HFFc6 (cell line): ENCODE measurements around the gene MIGA2. TPM values are rescaled to one million over a fixed set of nuclear protein-coding genes. Genes with fewer than 3 reads are reported as not detected.

Source experiments
- DNase-seq: peaks from one replicate; pipeline ENCODE4 v3.0.0-alpha.2; 2018
- H3K27ac Mint-ChIP-seq: 2 replicates; pipeline ENCODE4 v1.8.0; 2020; ENCODE audit warnings: mild to moderate bottlenecking, mixed read lengths
- H3K27me3 Mint-ChIP-seq: 2 replicates; pipeline ENCODE4 v1.8.0; 2021; ENCODE audit warnings: mild to moderate bottlenecking, moderate library complexity, mixed read lengths; ENCODE audit not compliant: insufficient read depth
- H3K36me3 Mint-ChIP-seq: 2 replicates; pipeline ENCODE4 v1.8.0; 2021; ENCODE audit warnings: low read depth, mixed read lengths
- H3K4me1 Mint-ChIP-seq: 2 replicates; pipeline ENCODE4 v1.8.0; 2020; ENCODE audit warnings: low read depth, mixed read lengths
- H3K4me3 Mint-ChIP-seq: 2 replicates; pipeline ENCODE4 v1.8.0; 2020; ENCODE audit warnings: mild to moderate bottlenecking, moderate library complexity, mixed read lengths
- H3K9me3 Mint-ChIP-seq: 2 replicates; pipeline ENCODE4 v1.8.0; 2020; ENCODE audit warnings: mild to moderate bottlenecking, mixed read lengths
- long read RNA-seq: library from polyadenylated mRNA; unstranded; transcript quantifications from one replicate; pipeline ENCODE4 v2.0.0, GENCODE V29; 2019
- total RNA-seq, 6 experiments: library from RNA; stranded (reverse); fragmentation: NEBNext Ultra II Directional; extraction: Animal tissue kit (Norgen Biotek cat#: 25700); gene quantifications; 2 replicates in 1 of 6; 3 replicates in 5 of 6; pipeline ENCODE4 v1.2.3, GENCODE V29; 2021
- TF ChIP-seq, protein P1 (sequence below): fragments of 200-600 bp; sonication (generic); IDR thresholded peaks from 2 replicates; pipeline ENCODE4 v1.5.0; 2021; ENCODE audit warnings: antibody characterized with exemption, mild to moderate bottlenecking

Gene MIGA2, protein sequence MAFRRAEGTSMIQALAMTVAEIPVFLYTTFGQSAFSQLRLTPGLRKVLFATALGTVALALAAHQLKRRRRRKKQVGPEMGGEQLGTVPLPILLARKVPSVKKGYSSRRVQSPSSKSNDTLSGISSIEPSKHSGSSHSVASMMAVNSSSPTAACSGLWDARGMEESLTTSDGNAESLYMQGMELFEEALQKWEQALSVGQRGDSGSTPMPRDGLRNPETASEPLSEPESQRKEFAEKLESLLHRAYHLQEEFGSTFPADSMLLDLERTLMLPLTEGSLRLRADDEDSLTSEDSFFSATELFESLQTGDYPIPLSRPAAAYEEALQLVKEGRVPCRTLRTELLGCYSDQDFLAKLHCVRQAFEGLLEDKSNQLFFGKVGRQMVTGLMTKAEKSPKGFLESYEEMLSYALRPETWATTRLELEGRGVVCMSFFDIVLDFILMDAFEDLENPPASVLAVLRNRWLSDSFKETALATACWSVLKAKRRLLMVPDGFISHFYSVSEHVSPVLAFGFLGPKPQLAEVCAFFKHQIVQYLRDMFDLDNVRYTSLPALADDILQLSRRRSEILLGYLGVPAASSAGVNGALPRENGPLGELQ
- total RNA-seq: 10 to 100 TPM; 20.2 to 30.2 (median 22.2) TPM
- long read RNA-seq, partial matches to known transcripts: 5 of 13 reads
- long read RNA-seq, other reads (novel, unspliced or antisense): 6 of 13 reads

DNA sequence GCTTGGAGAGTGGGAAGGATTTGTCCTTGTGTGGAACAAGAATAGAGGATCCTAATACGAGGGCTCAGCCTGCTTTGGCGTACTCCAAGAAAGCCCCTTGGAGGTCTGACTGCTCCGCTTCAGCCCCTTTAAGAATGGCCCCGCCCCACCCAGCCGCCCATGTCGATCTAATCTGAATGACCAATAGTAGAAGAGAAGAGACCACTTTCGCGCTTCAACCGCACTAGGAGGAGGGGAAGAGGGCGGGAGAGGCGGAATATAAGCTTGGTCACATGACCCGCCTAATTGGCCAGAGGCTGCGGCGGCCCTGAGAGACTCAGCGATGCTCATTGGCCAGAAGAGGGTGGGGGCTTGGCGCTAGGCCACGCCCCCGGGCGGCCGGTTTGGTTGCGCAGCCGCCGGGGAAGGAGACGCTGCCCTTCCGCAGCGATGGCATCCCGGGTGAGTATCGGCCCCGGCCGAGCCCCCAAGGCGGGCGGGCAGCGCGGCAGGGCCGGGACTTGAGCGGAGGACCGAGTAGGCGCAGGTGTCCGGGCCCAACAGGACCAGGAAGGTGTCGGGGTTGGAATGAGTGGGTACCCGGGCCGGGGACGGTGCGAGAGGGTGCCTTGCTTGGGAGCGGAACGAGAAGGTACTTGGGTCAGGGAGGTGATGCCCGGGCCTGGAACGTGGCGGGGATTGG lies at the start of gene MIGA2:
Gene MIGA2 (plus strand): TSS at position 386 of the 682 bp plus-strand sequence. CDS start 3,969 bp downstream, outside the sequence.
- Mint-ChIP-seq H3K4me3 (peak within 1 kb of the TSS; percentile 96), H3K27ac (peak within 1 kb of the TSS; percentile 79)
- TF ChIP-seq, protein P1, sequence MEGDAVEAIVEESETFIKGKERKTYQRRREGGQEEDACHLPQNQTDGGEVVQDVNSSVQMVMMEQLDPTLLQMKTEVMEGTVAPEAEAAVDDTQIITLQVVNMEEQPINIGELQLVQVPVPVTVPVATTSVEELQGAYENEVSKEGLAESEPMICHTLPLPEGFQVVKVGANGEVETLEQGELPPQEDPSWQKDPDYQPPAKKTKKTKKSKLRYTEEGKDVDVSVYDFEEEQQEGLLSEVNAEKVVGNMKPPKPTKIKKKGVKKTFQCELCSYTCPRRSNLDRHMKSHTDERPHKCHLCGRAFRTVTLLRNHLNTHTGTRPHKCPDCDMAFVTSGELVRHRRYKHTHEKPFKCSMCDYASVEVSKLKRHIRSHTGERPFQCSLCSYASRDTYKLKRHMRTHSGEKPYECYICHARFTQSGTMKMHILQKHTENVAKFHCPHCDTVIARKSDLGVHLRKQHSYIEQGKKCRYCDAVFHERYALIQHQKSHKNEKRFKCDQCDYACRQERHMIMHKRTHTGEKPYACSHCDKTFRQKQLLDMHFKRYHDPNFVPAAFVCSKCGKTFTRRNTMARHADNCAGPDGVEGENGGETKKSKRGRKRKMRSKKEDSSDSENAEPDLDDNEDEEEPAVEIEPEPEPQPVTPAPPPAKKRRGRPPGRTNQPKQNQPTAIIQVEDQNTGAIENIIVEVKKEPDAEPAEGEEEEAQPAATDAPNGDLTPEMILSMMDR: no peak

DNA sequence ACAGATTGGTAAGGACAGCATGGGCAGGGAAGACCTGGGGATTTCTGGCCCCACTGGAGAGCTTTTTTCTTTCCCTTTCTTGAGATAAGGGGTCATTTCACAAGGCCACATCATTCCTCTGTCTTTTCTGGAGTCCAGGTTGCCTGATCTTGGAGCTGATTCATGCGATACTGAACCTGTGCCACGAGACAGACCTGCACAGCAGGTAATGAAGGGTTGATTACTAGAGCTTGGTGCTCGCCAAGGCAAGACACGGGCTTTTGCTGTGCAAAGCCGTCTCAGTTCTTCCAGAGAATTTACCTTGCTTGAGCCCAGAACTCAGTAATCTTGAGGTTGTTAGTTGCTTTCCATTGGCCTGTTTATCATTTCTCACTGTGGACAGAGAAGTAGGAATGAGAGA lies 49.8 kb upstream of the MIGA2 start:
- peak overlapping the region; percentile 73; the same call in 1 of the 2 replicates for H3K27ac Mint-ChIP-seq
- no peaks in the 10 kb centered on the region for H3K27me3 Mint-ChIP-seq
- no peak for DNase-seq
- no peaks in the 10 kb centered on the region for H3K9me3 Mint-ChIP-seq
- TF ChIP-seq, protein P1: no peak
- H3K4me3 Mint-ChIP-seq: no peak overlapping the region
- peaks cover 22% of the 10 kb centered on the region for H3K4me1 Mint-ChIP-seq
- H3K36me3 Mint-ChIP-seq: peaks cover 53% of the 10 kb centered on the region

More for the DNA sequence above, at the start of gene MIGA2:
- Mint-ChIP-seq H3K4me1 (peaks cover 24% of the 10 kb centered on the region), H3K27me3 (peaks cover 1% of the 10 kb centered on the region; the same call in 1 of the 2 replicates), H3K9me3 (no peaks in the 10 kb centered on the region), H3K36me3 (peaks cover 5% of the 10 kb centered on the region; the same call in 1 of the 2 replicates)
- peak; percentile 98 for DNase-seq

DNA sequence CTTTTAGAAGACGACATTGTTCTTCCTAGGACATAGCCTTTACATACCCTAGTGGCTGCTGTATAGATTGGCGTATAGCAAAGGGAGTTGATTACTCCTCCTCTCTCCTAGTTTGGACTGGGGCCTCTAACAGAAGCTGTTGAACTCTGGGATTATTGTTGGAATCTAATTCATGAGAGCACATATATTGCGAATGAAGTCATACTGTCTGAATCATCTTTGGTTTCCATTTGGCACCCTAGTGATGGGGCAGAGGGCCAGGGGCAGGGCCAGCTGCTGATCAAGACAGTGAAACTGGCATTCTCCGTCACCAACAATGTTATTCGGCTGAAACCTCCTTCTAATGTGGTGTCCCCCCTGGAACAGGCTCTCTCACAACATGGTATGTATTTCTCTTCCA lies 48.6 kb upstream of the MIGA2 start:
- no peaks in the 10 kb centered on the region for H3K9me3 Mint-ChIP-seq
- peak; percentile 79 for DNase-seq
- no peaks in the 10 kb centered on the region for H3K27me3 Mint-ChIP-seq
- peak overlapping the region; percentile 73 for H3K27ac Mint-ChIP-seq
- peaks cover 47% of the 10 kb centered on the region for H3K36me3 Mint-ChIP-seq
- TF ChIP-seq, protein P1: peak; percentile 29; the same call in 1 of the 2 replicates
- peak overlapping the region; percentile 47; the same call in 1 of the 2 replicates for H3K4me3 Mint-ChIP-seq
- peaks cover 22% of the 10 kb centered on the region for H3K4me1 Mint-ChIP-seq

DNA sequence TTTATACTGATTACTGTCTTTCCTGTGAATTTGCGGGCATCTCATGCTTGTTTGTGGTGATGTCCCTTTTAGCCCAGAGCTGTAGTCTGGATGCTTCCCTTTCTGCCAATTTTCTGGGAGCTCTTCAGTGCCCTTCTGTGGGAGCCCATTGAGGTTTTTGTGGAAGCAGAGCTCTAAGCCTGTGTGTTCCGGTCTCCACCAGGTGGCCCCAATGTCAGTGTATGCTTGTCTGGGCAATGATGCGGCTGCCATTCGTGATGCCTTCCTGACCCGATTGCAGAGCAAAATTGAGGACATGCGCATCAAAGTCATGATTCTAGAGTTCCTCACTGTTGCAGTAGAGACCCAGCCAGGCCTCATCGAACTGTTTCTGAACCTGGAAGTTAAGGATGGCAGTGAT lies 43.4 kb upstream of the MIGA2 start:
- Mint-ChIP-seq H3K27ac (no peak overlapping the region), H3K4me3 (no peak overlapping the region), H3K27me3 (peaks cover 1% of the 10 kb centered on the region), H3K9me3 (no peaks in the 10 kb centered on the region), H3K4me1 (peaks cover 4% of the 10 kb centered on the region), H3K36me3 (peaks cover 45% of the 10 kb centered on the region)
- DNase-seq: no peak
- TF ChIP-seq, protein P1: peak; percentile 53

DNA sequence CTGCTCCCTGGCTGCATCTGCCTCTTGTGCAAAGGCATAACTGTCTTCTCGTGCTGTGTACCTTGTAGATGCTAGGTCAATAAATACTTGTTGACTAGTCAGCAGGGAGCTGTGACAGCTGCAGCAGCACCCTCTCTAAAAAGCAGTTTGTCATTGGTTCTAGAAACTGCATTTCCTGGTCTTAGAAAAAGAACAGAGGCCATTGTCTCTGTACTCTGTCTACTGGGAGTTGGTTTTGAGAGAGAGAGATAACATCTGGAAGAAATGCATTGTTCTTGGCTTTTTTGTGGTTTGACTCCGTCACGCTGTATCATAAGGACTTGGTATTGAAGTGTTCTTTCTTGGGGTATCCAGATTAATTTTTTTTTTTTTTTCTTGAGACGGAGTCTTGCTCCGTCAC lies 40.6 kb upstream of the MIGA2 start:
- no peaks in the 10 kb centered on the region for H3K4me1 Mint-ChIP-seq
- H3K4me3 Mint-ChIP-seq: no peak overlapping the region
- no peak overlapping the region for H3K27ac Mint-ChIP-seq
- TF ChIP-seq, protein P1: no peak
- no peak for DNase-seq
- no peaks in the 10 kb centered on the region for H3K9me3 Mint-ChIP-seq
- H3K36me3 Mint-ChIP-seq: peaks cover 42% of the 10 kb centered on the region
- peaks cover 1% of the 10 kb centered on the region for H3K27me3 Mint-ChIP-seq
